MM.1S (cell line): ENCODE measurements around the gene NEXN.

Experiments
- DNase-seq: peaks from one replicate; pipeline ENCODE4 v3.0.0-alpha.2; 2015
- H2AFZ ChIP-seq: fragments of 300-600 bp; sonication (generic); 2 replicates; pipeline ENCODE4 v1.6.0; 2016; ENCODE audit warnings: antibody characterized with exemption, low read length
- H3F3A ChIP-seq: fragments of 300-600 bp; sonication (generic); 2 replicates; pipeline ENCODE4 v1.6.1; 2016; ENCODE audit warnings: mild to moderate bottlenecking, antibody characterized with exemption, low read length, moderate library complexity, mixed read lengths; ENCODE audit not compliant: insufficient read depth
- H3K27ac ChIP-seq: fragments of 300-600 bp; sonication (generic); 2 replicates; pipeline ENCODE4 v1.5.1; 2016; ENCODE audit warnings: mild to moderate bottlenecking, low read length
- H3K27me3 ChIP-seq: fragments of 300-600 bp; sonication (generic); replicated peaks from 2 replicates; pipeline ENCODE4 v1.6.0; 2016; ENCODE audit warnings: low read length; ENCODE audit not compliant: insufficient read depth
- H3K36me3 ChIP-seq: fragments of 300-600 bp; sonication (generic); replicated peaks from 2 replicates; pipeline ENCODE4 v1.6.1; 2016; ENCODE audit warnings: mild to moderate bottlenecking, low read length, mixed read lengths; ENCODE audit not compliant: insufficient read depth
- H3K4me1 ChIP-seq: fragments of 300-600 bp; sonication (generic); 2 replicates; pipeline ENCODE4 v1.6.1; 2016; ENCODE audit warnings: low read length, mixed read lengths
- H3K4me2 ChIP-seq: fragments of 300-600 bp; sonication (generic); 2 replicates; pipeline ENCODE4 v1.6.0; 2016; ENCODE audit warnings: low read depth, low read length
- H3K4me3 ChIP-seq: fragments of 300-600 bp; sonication (generic); 2 replicates; pipeline ENCODE4 v1.5.1; 2016; ENCODE audit warnings: low read length, mixed read lengths
- H3K79me2 ChIP-seq: fragments of 300-600 bp; sonication (generic); 2 replicates; pipeline ENCODE4 v1.6.1; 2016; ENCODE audit warnings: mixed run types, low read length, mixed read lengths
- H3K9ac ChIP-seq: fragments of 300-600 bp; sonication (generic); 2 replicates; pipeline ENCODE4 v1.6.1; 2016; ENCODE audit warnings: low read length, mixed read lengths
- H3K9me2 ChIP-seq: fragments of 300-600 bp; sonication (generic); replicated peaks from 2 replicates; pipeline ENCODE4 v1.6.1; 2016; ENCODE audit warnings: mild to moderate bottlenecking, low read length, mixed read lengths; ENCODE audit not compliant: insufficient read depth
- H3K9me3 ChIP-seq: fragments of 300-600 bp; sonication (generic); replicated peaks from 2 replicates; pipeline ENCODE4 v1.6.1; 2016; ENCODE audit warnings: mild to moderate bottlenecking, low read length, mixed read lengths; ENCODE audit not compliant: insufficient read depth
- H4K20me1 ChIP-seq: fragments of 300-600 bp; sonication (generic); 2 replicates; pipeline ENCODE4 v1.6.1; 2016; ENCODE audit warnings: mild to moderate bottlenecking, low read length, moderate library complexity, mixed read lengths; ENCODE audit not compliant: insufficient read depth
- CTCF ChIP-seq: fragments of 300-600 bp; sonication (generic); IDR thresholded peaks from 2 replicates; pipeline ENCODE4 v1.5.1; 2016; ENCODE audit warnings: antibody characterized with exemption, low read length, mixed read lengths
- EZH2 ChIP-seq: fragments of 300-600 bp; sonication (generic); optimal IDR thresholded peaks from 2 replicates; pipeline ENCODE3; 2017; ENCODE audit warnings: low read depth, mild to moderate bottlenecking, antibody characterized with exemption, low read length, mixed read lengths
- EZH2phosphoT487 ChIP-seq: fragments of 300-600 bp; sonication (generic); IDR thresholded peaks from 2 replicates; pipeline ENCODE4 v1.6.1; 2018; ENCODE audit warnings: antibody characterized with exemption, low read length

Gene NEXN

GRCh38 chr1:77966291-77966690 is 77.9 kb downstream of the NEXN start:
- no peak for TF ChIP-seq EZH2
- TF ChIP-seq EZH2phosphoT487: no peak
- TF ChIP-seq CTCF: no peak
- Histone ChIP-seq H3K4me3 (no peak overlapping the region), H3K36me3 (peaks cover 60% of the 10 kb centered on the region), H3K79me2 (peaks cover 99% of the 10 kb centered on the region), H3K9me2 (no peaks in the 10 kb centered on the region), H3K9me3 (no peaks in the 10 kb centered on the region), H4K20me1 (peaks cover 51% of the 10 kb centered on the region), H3K27me3 (no peaks in the 10 kb centered on the region), H3F3A (no peaks in the 10 kb centered on the region; the same call in 1 of the 2 replicates), H2AFZ (no peak overlapping the region), H3K27ac (no peak overlapping the region), H3K4me1 (no peaks in the 10 kb centered on the region), H3K9ac (no peak overlapping the region), H3K4me2 (no peak overlapping the region)
- no peak for DNase-seq

DNA sequence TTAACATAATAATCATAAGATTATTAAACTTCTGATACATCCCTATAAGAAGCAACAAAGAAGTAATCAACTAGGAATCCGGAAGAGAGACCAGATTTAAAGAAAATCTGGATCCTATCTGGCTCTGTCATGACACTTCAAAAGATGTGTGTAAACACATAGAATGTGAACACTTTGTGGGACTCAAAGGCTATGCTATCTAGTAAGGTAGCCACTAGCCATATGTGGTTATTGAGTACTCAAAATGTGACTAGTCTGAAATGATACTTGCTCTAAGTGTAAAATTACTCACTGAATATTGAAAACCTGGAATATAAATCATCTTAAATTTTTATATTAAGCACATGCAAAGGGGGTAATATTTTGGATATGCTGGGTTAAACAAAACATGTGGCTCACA is 81.8 kb downstream of the NEXN start:
- H3K4me3 ChIP-seq: no peak overlapping the region
- no peaks in the 10 kb centered on the region for H3K9me3 ChIP-seq
- no peak overlapping the region for H3K27ac ChIP-seq
- no peak overlapping the region for H3K9ac ChIP-seq
- H3K4me2 ChIP-seq: no peak overlapping the region
- H3K27me3 ChIP-seq: no peaks in the 10 kb centered on the region
- H3K79me2 ChIP-seq: peaks cover 99% of the 10 kb centered on the region
- H3K4me1 ChIP-seq: peaks cover 6% of the 10 kb centered on the region
- H3K9me2 ChIP-seq: no peaks in the 10 kb centered on the region
- no peak for TF ChIP-seq EZH2phosphoT487
- no peak for TF ChIP-seq CTCF
- no peak for TF ChIP-seq EZH2
- no peak for DNase-seq
- peaks cover 45% of the 10 kb centered on the region for H3K36me3 ChIP-seq
- H4K20me1 ChIP-seq: peaks cover 81% of the 10 kb centered on the region
- H3F3A ChIP-seq: no peaks in the 10 kb centered on the region
- H2AFZ ChIP-seq: no peak overlapping the region

DNA sequence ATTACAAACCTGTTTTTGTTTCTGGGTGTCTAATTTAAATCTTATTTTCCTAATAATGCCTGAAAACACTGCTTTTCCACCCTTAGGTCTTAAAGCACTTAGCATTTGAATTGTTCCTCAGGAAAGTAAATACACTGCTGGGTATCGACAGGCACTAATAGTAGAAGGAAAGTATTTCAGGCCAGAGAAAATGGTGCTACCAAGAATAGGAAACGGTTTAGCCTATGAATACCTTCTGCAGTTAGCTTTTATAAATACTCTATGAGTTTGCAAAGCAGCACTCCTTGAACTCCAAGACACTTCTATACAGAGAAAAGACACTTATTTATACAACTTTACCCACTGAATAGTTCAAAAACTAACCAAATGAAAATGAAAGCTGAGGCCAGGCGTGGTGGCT is 83.7 kb downstream of the NEXN start:
- DNase-seq: no peak
- H3K9me3 ChIP-seq: no peaks in the 10 kb centered on the region
- peaks cover 97% of the 10 kb centered on the region for H4K20me1 ChIP-seq
- H2AFZ ChIP-seq: no peak overlapping the region
- H3K9me2 ChIP-seq: no peaks in the 10 kb centered on the region
- H3K27me3 ChIP-seq: no peaks in the 10 kb centered on the region
- H3K79me2 ChIP-seq: peaks cover 100% of the 10 kb centered on the region
- no peak overlapping the region for H3K4me2 ChIP-seq
- no peak overlapping the region for H3K4me3 ChIP-seq
- no peak overlapping the region for H3K9ac ChIP-seq
- peaks cover 29% of the 10 kb centered on the region for H3K36me3 ChIP-seq
- peaks cover 20% of the 10 kb centered on the region for H3K4me1 ChIP-seq
- no peak overlapping the region for H3K27ac ChIP-seq
- TF ChIP-seq EZH2phosphoT487 (no peak), EZH2 (no peak), CTCF (no peak)
- H3F3A ChIP-seq: peaks cover 5% of the 10 kb centered on the region; the same call in 1 of the 2 replicates
